SK-N-MC (cell line): ENCODE measurements around the gene SYCP2.

Experiments used
- EZH2 ChIP-seq: fragments of 200-600 bp; sonication (generic); IDR thresholded peaks from one replicate; pipeline ENCODE4 v1.6.1; 2017; ENCODE audit warnings: antibody characterized with exemption
- FOXP2 ChIP-seq: optimal IDR thresholded peaks from 2 replicates; pipeline ENCODE3; 2011; ENCODE audit warnings: mild to moderate bottlenecking, moderate library complexity; ENCODE audit not compliant: insufficient read depth; ENCODE audit errors: extremely low read length, control extremely low read depth
- POLR2AphosphoS5 ChIP-seq: IDR thresholded peaks from 2 replicates; pipeline ENCODE4 v1.6.1; 2012; ENCODE audit warnings: mild to moderate bottlenecking, low read depth, low read length, borderline replicate concordance

- no peak for TF ChIP-seq POLR2AphosphoS5
- no peak for TF ChIP-seq EZH2
- no peak for TF ChIP-seq FOXP2
These were observed 6.4 kb upstream of the SYCP2 start for GRCh38 chr20:59939879-59940128.
